B cell (primary cell): ENCODE measurements around the gene DOCK4. TPM values are rescaled to one million over a fixed set of nuclear protein-coding genes. Genes with fewer than 3 reads are reported as not detected.

Source experiments
- ATAC-seq: fragments of 200-7000 bp; cut with Tn5 transposase; one replicate; pipeline ENCODE4 v1.10.0; 2021; ENCODE audit warnings: low read depth, mild to moderate bottlenecking, moderate number of reproducible peaks, moderate library complexity
- CTCF ChIA-PET: fragments of 350-600 bp; sonication (Branson Sonifier 250); formaldehyde crosslinking; loops from one replicate; lab custom pipeline; 2021; ENCODE audit warnings: antibody characterized with exemption, inconsistent platforms; lab: Charles Lee
- POLR2A ChIA-PET: fragments of 350-600 bp; sonication (Branson Sonifier 250); formaldehyde crosslinking; loops from one replicate; lab custom pipeline; 2021; ENCODE audit warnings: antibody characterized with exemption; lab: Charles Lee
- DNase-seq: peaks from one replicate; pipeline ENCODE4 v3.0.0; 2013
- H2AFZ ChIP-seq: 2 replicates; pipeline ENCODE4 v1.6.1; 2012; ENCODE audit warnings: mild to moderate bottlenecking, low read depth, low read length; ENCODE audit not compliant: insufficient read depth, poor library complexity, severe bottlenecking
- H3K27ac ChIP-seq, 2 donors: 1 replicate in 1 of 2; 2 replicates in 1 of 2; pipeline ENCODE4 v1.5.1; 2012 to 2013; ENCODE audit warnings: low read length in 2 of 2, mild to moderate bottlenecking in 2 of 2, moderate library complexity in 1 of 2
- H3K27me3 ChIP-seq, 4 experiments: fragments of 200-600 bp in 1 of 4; sonication (generic) in 1 of 4; replicated peaks in 1 of 4; 1 replicate in 2 of 4; 2 replicates in 2 of 4; pipeline versions ENCODE4 v1.6.1 to v1.7.0; 2013 to 2016; ENCODE audit warnings: low read length in 3 of 4, mild to moderate bottlenecking in 2 of 4, mixed read lengths in 1 of 4, moderate library complexity in 1 of 4; ENCODE audit not compliant: insufficient read depth in 4 of 4, control insufficient read depth in 3 of 4; ENCODE audit errors: control extremely low read depth in 1 of 4
- H3K36me3 ChIP-seq, 2 experiments: replicated peaks in 1 of 2; 1 replicate in 1 of 2; 2 replicates in 1 of 2; pipeline versions ENCODE4 v1.6.1 to v1.7.1; 2013; ENCODE audit warnings: low read length in 1 of 2; ENCODE audit not compliant: insufficient read depth in 2 of 2, control insufficient read depth in 1 of 2; ENCODE audit errors: control extremely low read depth in 1 of 2, extremely low read depth in 1 of 2
- H3K4me1 ChIP-seq, 2 donors: fragments of 200-600 bp in 1 of 2; sonication (generic) in 1 of 2; 1 replicate in 1 of 2; 2 replicates in 1 of 2; pipeline versions ENCODE4 v1.5.1 to v1.6.1; 2013 to 2017; ENCODE audit warnings: low read length in 2 of 2; ENCODE audit not compliant: control insufficient read depth in 2 of 2, insufficient read depth in 2 of 2
- H3K4me2 ChIP-seq: replicated peaks from 2 replicates; pipeline ENCODE3; 2012; ENCODE audit warnings: mild to moderate bottlenecking, low read depth, low read length; ENCODE audit not compliant: poor library complexity, severe bottlenecking
- H3K4me3 ChIP-seq, 5 experiments: fragments of 200-600 bp in 1 of 5; sonication (generic) in 1 of 5; 1 replicate in 3 of 5; 2 replicates in 2 of 5; pipeline versions ENCODE4 v1.5.1 to v1.7.0; 2011 to 2016; ENCODE audit warnings: low read length in 4 of 5, mild to moderate bottlenecking in 4 of 5, low read depth in 2 of 5, control low read depth in 1 of 5, moderate library complexity in 1 of 5; ENCODE audit not compliant: insufficient read depth in 1 of 5; ENCODE audit errors: control extremely low read depth in 1 of 5, extremely low read depth in 1 of 5
- H3K79me2 ChIP-seq: fragments of 200-600 bp; sonication (generic); one replicate; pipeline ENCODE4 v1.6.0; 2016; ENCODE audit warnings: low read length; ENCODE audit not compliant: control insufficient read depth, insufficient read depth
- H3K9ac ChIP-seq: fragments of 200-600 bp; sonication (generic); 2 replicates; pipeline ENCODE4 v1.6.1; 2017; ENCODE audit warnings: mild to moderate bottlenecking, low read length, moderate library complexity
- H3K9me3 ChIP-seq, 3 donors: one replicate each; pipeline versions ENCODE4 v1.6.1 to v1.7.1; 2013; ENCODE audit warnings: low read length in 2 of 3; ENCODE audit not compliant: control insufficient read depth in 2 of 3, insufficient read depth in 1 of 3; ENCODE audit errors: control extremely low read depth in 1 of 3
- H4K20me1 ChIP-seq: 2 replicates; pipeline ENCODE4 v1.6.0; 2012; ENCODE audit warnings: mild to moderate bottlenecking, low read length; ENCODE audit not compliant: insufficient read depth, control insufficient read depth, poor library complexity, severe bottlenecking
- H3K27ac Mint-ChIP-seq: one replicate; pipeline ENCODE4 v1.8.0; 2021; ENCODE audit warnings: mixed read lengths
- H3K27me3 Mint-ChIP-seq: one replicate; pipeline ENCODE4 v1.8.0; 2021; ENCODE audit warnings: mixed read lengths
- H3K4me1 Mint-ChIP-seq: one replicate; pipeline ENCODE4 v1.8.0; 2021; ENCODE audit warnings: mixed read lengths
- H3K4me3 Mint-ChIP-seq: one replicate; pipeline ENCODE4 v1.8.0; 2021; ENCODE audit warnings: mixed read lengths
- H3K9me3 Mint-ChIP-seq: one replicate; pipeline ENCODE4 v1.8.0; 2022; ENCODE audit warnings: mixed read lengths; ENCODE audit not compliant: insufficient read depth
- EZH2 ChIP-seq: IDR thresholded peaks from 2 replicates; pipeline ENCODE4 v1.6.1; 2012; ENCODE audit warnings: borderline replicate concordance, low read depth, mild to moderate bottlenecking, moderate library complexity, low read length; ENCODE audit not compliant: insufficient read depth, poor library complexity, severe bottlenecking
- whole genome bisulfite sequencing: methylation state at CpG from one replicate; pipeline ENCODE4 v1.1.5; 2013; ENCODE audit warnings: missing lambda C conversion rate; ENCODE audit not compliant: insufficient coverage; 5-methylcytosine and 5-hydroxymethylcytosine counted together
- intact Hi-C: fragments of 100-400 bp; cut with micrococcal nuclease; formaldehyde crosslinking; loops from one replicate; pipeline ENCODE4 v1.10.0; 2022
- polyA plus RNA-seq: library from polyadenylated mRNA; depleted of rRNA; stranded (reverse); fragments of >200 nt; gene quantifications from 2 replicates; pipeline ENCODE4 v1.2.3, GENCODE V29; 2012
- total RNA-seq, 2 donors: library from RNA; stranded (reverse); fragments of 120-200 nt in 1 of 2; gene quantifications; 1 replicate in 1 of 2; 2 replicates in 1 of 2; pipeline versions ENCODE4 v1.2.3 to v1.2.4, GENCODE V29; 2013 to 2022
- TF ChIP-seq, protein P1 (sequence below): fragments of 200-600 bp; IDR thresholded peaks from one replicate; pipeline ENCODE4 v1.8.0; 2022; ENCODE audit warnings: antibody characterized with exemption, mild to moderate bottlenecking

Gene DOCK4
- total and polyA plus RNA-seq, 2 donors (not counting 1 experiment from before 2014, with no cell fraction given) = 0.03 to 4.1 TPM

DNA sequence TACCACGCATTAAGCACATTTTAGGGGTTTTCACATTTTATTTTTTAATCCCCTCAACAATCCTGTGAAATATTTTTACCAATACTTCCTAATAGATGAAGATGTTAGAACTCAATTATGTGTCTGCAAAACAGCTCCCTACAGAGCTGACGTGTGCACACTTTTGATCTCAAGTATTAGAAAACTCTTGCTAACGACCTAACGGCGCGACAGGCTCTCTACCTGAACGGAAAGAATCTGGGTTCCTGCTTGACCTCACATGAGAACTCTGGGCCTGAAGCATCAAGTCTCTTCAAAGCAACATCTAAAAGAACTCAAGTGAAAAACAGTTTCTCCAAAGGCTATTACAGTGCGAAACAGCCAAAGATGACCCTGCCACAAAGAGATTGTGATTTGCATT, 113.9 kb downstream of the DOCK4 start:
- no peaks in the 10 kb centered on the region for H3K4me1 ChIP-seq
- POLR2A ChIA-PET = no interaction called here
- DNase-seq (no peak), ATAC-seq (no peak)
- WGBS = 92% methylated on average over 6 of the region's 8 CpGs
- CTCF ChIA-PET = no interaction called here
- Mint-ChIP-seq H3K9me3 (no peaks in the 10 kb centered on the region), H3K27ac (no peak overlapping the region), H3K4me1 (no peaks in the 10 kb centered on the region), H3K4me3 (no peak overlapping the region), H3K27me3 (no peaks in the 10 kb centered on the region)
- no peaks in the 10 kb centered on the region for H3K9me3 ChIP-seq
- H3K9ac ChIP-seq = no peak overlapping the region
- no peak overlapping the region for H3K27ac ChIP-seq
- H4K20me1 ChIP-seq = no peaks in the 10 kb centered on the region
- H3K4me3 ChIP-seq = no peak overlapping the region
- no peaks in the 10 kb centered on the region for H3K27me3 ChIP-seq
- no peak overlapping the region for H3K4me2 ChIP-seq
- no peaks in the 10 kb centered on the region for H3K36me3 ChIP-seq
- intact Hi-C loops = no loop called here
- H2AFZ ChIP-seq = no peak overlapping the region
- no peak for TF ChIP-seq EZH2
- TF ChIP-seq, protein P1, sequence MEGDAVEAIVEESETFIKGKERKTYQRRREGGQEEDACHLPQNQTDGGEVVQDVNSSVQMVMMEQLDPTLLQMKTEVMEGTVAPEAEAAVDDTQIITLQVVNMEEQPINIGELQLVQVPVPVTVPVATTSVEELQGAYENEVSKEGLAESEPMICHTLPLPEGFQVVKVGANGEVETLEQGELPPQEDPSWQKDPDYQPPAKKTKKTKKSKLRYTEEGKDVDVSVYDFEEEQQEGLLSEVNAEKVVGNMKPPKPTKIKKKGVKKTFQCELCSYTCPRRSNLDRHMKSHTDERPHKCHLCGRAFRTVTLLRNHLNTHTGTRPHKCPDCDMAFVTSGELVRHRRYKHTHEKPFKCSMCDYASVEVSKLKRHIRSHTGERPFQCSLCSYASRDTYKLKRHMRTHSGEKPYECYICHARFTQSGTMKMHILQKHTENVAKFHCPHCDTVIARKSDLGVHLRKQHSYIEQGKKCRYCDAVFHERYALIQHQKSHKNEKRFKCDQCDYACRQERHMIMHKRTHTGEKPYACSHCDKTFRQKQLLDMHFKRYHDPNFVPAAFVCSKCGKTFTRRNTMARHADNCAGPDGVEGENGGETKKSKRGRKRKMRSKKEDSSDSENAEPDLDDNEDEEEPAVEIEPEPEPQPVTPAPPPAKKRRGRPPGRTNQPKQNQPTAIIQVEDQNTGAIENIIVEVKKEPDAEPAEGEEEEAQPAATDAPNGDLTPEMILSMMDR = no peak
- H3K79me2 ChIP-seq = no peaks in the 10 kb centered on the region

DNA sequence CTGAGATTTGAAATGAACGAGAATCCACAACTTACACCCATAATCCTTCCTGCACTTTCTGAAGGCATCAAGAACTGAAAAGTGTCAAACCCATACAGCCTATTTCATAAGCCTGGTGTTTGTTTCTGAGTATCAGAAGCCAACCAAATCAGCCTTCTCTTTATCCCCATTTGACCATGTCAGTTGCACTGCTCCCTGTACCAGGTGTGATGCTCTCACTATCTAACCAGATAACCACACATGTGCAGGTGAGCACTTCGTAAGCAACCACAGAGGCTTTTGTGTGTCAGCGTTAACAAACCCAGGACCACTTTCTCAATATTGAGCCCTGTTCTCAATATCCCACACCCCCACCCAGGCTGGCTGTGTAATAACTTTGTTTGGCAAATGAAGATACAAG, 114.4 kb downstream of the DOCK4 start:
- Histone ChIP-seq H3K79me2 (no peaks in the 10 kb centered on the region), H3K36me3 (no peaks in the 10 kb centered on the region), H3K4me1 (no peaks in the 10 kb centered on the region), H3K4me2 (no peak overlapping the region), H3K27ac (no peak overlapping the region), H3K4me3 (no peak overlapping the region), H3K9ac (no peak overlapping the region), H4K20me1 (no peaks in the 10 kb centered on the region), H3K27me3 (no peaks in the 10 kb centered on the region), H2AFZ (no peak overlapping the region), H3K9me3 (no peaks in the 10 kb centered on the region)
- no peaks in the 10 kb centered on the region for H3K4me1 Mint-ChIP-seq
- no peak overlapping the region for H3K4me3 Mint-ChIP-seq
- ChIA-PET POLR2A (no interaction called here), CTCF (no interaction called here)
- no peak for ATAC-seq
- intact Hi-C loops = no loop called here
- no peak overlapping the region for H3K27ac Mint-ChIP-seq
- no peak for DNase-seq
- no peaks in the 10 kb centered on the region for H3K9me3 Mint-ChIP-seq
- TF ChIP-seq, protein P1 = no peak
- no peak for TF ChIP-seq EZH2
- WGBS = no CpG with 5 or more reads among the region's 3 CpGs
- H3K27me3 Mint-ChIP-seq = no peaks in the 10 kb centered on the region
